ENCODE measurements around the gene RPS6KB1. TPM values are rescaled to one million over a fixed set of nuclear protein-coding genes. Genes with fewer than 3 reads are reported as not detected.

RPS6KB1 gene
- total and polyA plus RNA-seq, 2 of the 8 experiments (the other 6 are each of a cell fraction or from before 2014, with no cell fraction given): 3.4 to 28.4 TPM

DNA sequence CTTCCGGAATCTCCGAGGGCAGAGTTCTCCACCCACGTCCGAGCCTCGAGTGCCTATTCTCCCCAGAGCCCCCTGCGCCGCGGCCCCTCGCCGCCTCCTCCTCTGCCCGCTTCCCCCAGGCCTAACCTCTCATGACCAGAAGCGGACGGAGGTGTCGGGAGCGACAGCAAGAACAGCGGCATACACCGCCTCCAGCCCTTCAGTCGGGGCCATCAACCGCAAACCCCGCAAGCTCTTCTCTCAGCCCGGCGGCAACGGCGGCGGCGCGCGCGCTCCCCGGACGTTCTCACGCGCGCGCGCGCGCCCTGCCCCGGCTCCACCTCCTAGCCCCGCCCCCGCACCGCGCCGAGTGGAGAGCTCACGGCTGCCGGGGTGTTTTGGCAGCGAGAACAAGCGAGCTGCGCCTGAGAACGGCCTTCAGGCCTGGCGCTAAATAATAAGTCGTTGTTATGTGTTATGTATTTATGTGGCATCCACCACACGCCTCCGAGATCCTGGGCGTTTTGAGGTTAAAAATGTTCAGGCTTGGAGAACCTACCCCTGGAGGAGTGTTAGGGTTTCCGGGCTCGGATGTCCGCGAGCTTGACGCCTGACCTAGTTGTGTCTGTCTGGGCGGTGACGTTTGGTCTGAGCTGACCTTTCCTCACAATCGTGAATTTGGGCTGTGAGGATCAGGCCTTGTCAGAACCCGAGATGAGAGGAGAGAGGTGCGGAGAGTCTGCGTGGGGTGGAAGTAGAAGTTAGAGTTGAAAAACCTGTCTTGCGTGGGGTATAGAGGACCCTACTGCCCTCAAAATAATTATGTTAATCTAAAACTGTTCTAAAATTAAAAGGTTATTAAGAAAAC, 71.8 kb downstream of the RPS6KB1 start, which contains the start of gene RNFT1:
TSS of gene RNFT1 (minus strand) at position 259 of the 847 bp plus-strand sequence. CDS start at position 182, 77 bp downstream.
- H4K91ac ChIP-seq (replicated peaks; ENCODE audit: insufficient read length, low read length): peak within 1 kb of the TSS; percentile 45
- H3K9ac ChIP-seq (replicated peaks in 1 of 4; ENCODE audit: extremely low read depth in 1 of 4, low read depth in 3 of 4, low read length in 3 of 4): peak within 1 kb of the TSS in 3 of 4 experiments; percentile 54 to 91 (median 56); a peak in 6 of 7 replicates
- H2BK5ac ChIP-seq (ENCODE audit: low read depth, low read length): no peak within 1 kb of the TSS; the same call in 1 of the 2 replicates
- no peak within 1 kb of the TSS; the same call in 1 of the 2 replicates for H2BK15ac ChIP-seq (ENCODE audit: low read length)
- peak within 1 kb of the TSS; percentile 90 to 99 for H3K4me2 ChIP-seq (ENCODE audit: insufficient read depth in 1 of 2, low read depth in 2 of 2, low read length in 2 of 2)
- peak within 1 kb of the TSS; percentile 99 for H2AFZ ChIP-seq (ENCODE audit: low read length)
- H4K20me1 ChIP-seq (replicated peaks in 1 of 2; ENCODE audit: control insufficient read depth in 1 of 2, insufficient read depth in 2 of 2, low read length in 2 of 2): peaks cover 0 to 2% of the 10 kb centered on the region in 2 experiments
- no peak within 1 kb of the TSS for H3K23ac ChIP-seq (ENCODE audit: insufficient read length)
- H3K79me1 ChIP-seq (ENCODE audit: low read depth, low read length): no peaks in the 10 kb centered on the region
- peak within 1 kb of the TSS; percentile 59 for H4K8ac ChIP-seq (ENCODE audit: extremely low read depth, insufficient read depth, low read length)
- no peaks in the 10 kb centered on the region for H3K79me2 ChIP-seq (ENCODE audit: control insufficient read depth in 1 of 2, insufficient read depth in 2 of 2, low read length in 2 of 2)
- DNase-seq (ENCODE audit: low read depth in 1 of 2, low spot score in 2 of 2): peak; percentile 7 to 92
- H3K18ac ChIP-seq (ENCODE audit: extremely low read depth, low read length): no peak within 1 kb of the TSS; the same call in 1 of the 2 replicates
- H2AK5ac ChIP-seq (ENCODE audit: low read depth, low read length): no peak within 1 kb of the TSS
- ChIA-PET POLR2A (ENCODE audit: partially characterized antibody) (interaction anchor here (0.6 to 1.6 kb wide), 5 partner anchors 50 to 639 kb away, joined by 3 to 8 read pairs (median 3); partner anchors contain the start of genes CLTC, PTRH2 and VMP1), CTCF (ENCODE audit: partially characterized antibody) (interaction anchor here (1.0 to 1.2 kb wide), 3 partner anchors 51 to 72 kb away, joined by 3 to 4 read pairs (median 3); no protein-coding TSS in a partner anchor)
- 3% methylated on average over 56 of the region's 67 CpGs; no CpG with 5 or more reads in 1 of the 2 experiments for WGBS, 2 experiments (ENCODE audit: extremely low coverage in 1 of 2, insufficient coverage in 1 of 2, insufficient read length in 1 of 2, insufficient replicate concordance in 2 of 2, low coverage in 1 of 2, low lambda C conversion rate in 2 of 2, missing lambda C conversion rate in 1 of 2)
- peaks cover 11% of the 10 kb centered on the region for H3K23me2 ChIP-seq (ENCODE audit: low read depth, low read length)
- no peaks in the 10 kb centered on the region for H3K36me3 ChIP-seq (ENCODE audit: control insufficient read depth in 2 of 4, insufficient read depth in 4 of 4, low read length in 3 of 4)
- H3K4ac ChIP-seq (replicated peaks; ENCODE audit: insufficient read length, low read depth, low read length): no peak within 1 kb of the TSS
- H3K4me1 ChIP-seq (replicated peaks in 1 of 4; ENCODE audit: control insufficient read depth in 3 of 4, insufficient read depth in 4 of 4, low read length in 3 of 4): peaks cover 0 to 8% (median 1%) of the 10 kb centered on the region in 4 experiments; a peak in 3 of 7 replicates
- H2BK12ac ChIP-seq (ENCODE audit: low read depth, low read length): no peak within 1 kb of the TSS; the same call in 1 of the 2 replicates
- H4K5ac ChIP-seq (ENCODE audit: insufficient read length, low read depth, low read length): peak within 1 kb of the TSS; percentile 62
- peak within 1 kb of the TSS; percentile 62 to 92 (median 82) for H3K4me3 ChIP-seq (ENCODE audit: extremely low read depth in 1 of 4, insufficient read depth in 2 of 4, low read depth in 3 of 4, low read length in 4 of 4)
- FAIRE-seq: no peak
- H3K14ac ChIP-seq (ENCODE audit: insufficient read length): no peak within 1 kb of the TSS
- H3K27me3 ChIP-seq (replicated peaks in 1 of 4; ENCODE audit: control insufficient read depth in 3 of 4, extremely low read depth in 1 of 4, insufficient read depth in 3 of 4, low read length in 3 of 4): peaks cover 0 to 6% (median 5%) of the 10 kb centered on the region in 4 experiments; a peak in 5 of 7 replicates
- H2BK20ac ChIP-seq (ENCODE audit: low read length): no peak within 1 kb of the TSS
- H3K27ac ChIP-seq (ENCODE audit: low read depth, low read length): no peak within 1 kb of the TSS
- no peak within 1 kb of the TSS for H2BK120ac ChIP-seq (replicated peaks; ENCODE audit: low read depth, low read length)
- H3K56ac ChIP-seq (replicated peaks; ENCODE audit: insufficient read length, low read depth, low read length): no peak within 1 kb of the TSS
- no peaks in the 10 kb centered on the region for H3K9me3 ChIP-seq (ENCODE audit: insufficient read depth in 2 of 2, low read depth in 1 of 2, low read length in 1 of 2)
- peak in 1 of 3 experiments; percentile 6; a peak in 1 of 4 replicates for TF ChIP-seq CTCF (IDR thresholded peaks at IDR 0.05; ENCODE audit: control extremely low read depth in 1 of 3, insufficient read depth in 1 of 3, low read depth in 1 of 3, low read length in 3 of 3)
- TF ChIP-seq TCF12 (IDR thresholded peaks at IDR 0.05; ENCODE audit: low read depth, low read length): no peak
- TF ChIP-seq SRF (IDR thresholded peaks at IDR 0.05; ENCODE audit: low read depth, low read length): no peak
- peak; percentile 12 for TF ChIP-seq SAP30 (IDR thresholded peaks at IDR 0.05; ENCODE audit: insufficient read depth, insufficient replicate concordance, low read length)
- no peak for TF ChIP-seq RXRA (IDR thresholded peaks at IDR 0.05; ENCODE audit: insufficient read depth, low read depth, low read length)
- TF ChIP-seq HDAC2 (IDR thresholded peaks at IDR 0.05; ENCODE audit: borderline replicate concordance in 1 of 2, low read depth in 2 of 2, low read length in 2 of 2): no peak
- TF ChIP-seq EP300 (IDR thresholded peaks at IDR 0.05; ENCODE audit: borderline replicate concordance in 1 of 2, low read depth in 2 of 2, low read length in 2 of 2): no peak

Measured in H1 (cell line).